Measurements from ENCODE around the gene GYPB. TPM values are rescaled to one million over a fixed set of nuclear protein-coding genes. Genes with fewer than 3 reads are reported as not detected.
A peak's percentile ranks its signal among the peaks of the same experiment; 100 is the strongest.
"Not testable (repeated sequence)": the region's sequence is repeated elsewhere in the genome, so short reads cannot be mapped to it uniquely, and the experiment has no call there.

The GYPB gene
- total RNA-seq (not detected), polyA plus RNA-seq (not detected)

DNA sequence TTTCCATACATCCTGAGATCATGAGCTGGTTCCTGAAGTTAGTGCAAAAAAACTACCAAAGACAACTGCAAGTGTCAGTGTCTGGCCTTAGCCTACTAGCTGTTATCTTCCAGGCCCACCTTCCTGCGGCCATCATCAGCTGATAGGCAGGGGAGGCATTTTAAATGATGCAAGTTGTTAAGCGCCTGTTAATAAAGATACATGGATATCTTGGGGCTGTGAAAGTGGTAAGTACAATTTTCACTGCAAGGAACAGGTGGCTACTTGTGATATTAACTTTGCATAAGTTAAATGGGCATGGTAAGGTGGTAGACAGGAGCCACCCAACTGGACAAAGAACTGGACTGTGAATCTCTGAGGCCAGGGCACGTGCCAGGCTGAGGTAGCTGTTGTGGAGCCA is at the start of gene GYPB:
GYPB (minus strand) TSS at position 104 of the 400 bp plus-strand sequence; CDS start at position 11, 93 bp downstream.
- H3K4me3 ChIP-seq (ENCODE audit: low read depth, low read length); H3K27me3 ChIP-seq (ENCODE audit: control insufficient read depth, insufficient read depth, low read length); H3K9me3 ChIP-seq (ENCODE audit: control insufficient read depth in 2 of 2, low read length in 2 of 2); H3K27ac ChIP-seq (ENCODE audit: insufficient read depth, low read length, poor library complexity, severe bottlenecking); H3K4me1 ChIP-seq (ENCODE audit: control insufficient read depth, insufficient read depth, low read length, poor library complexity, severe bottlenecking); ATAC-seq (ENCODE audit: low read depth in 2 of 2); H3K4me1 Mint-ChIP-seq; H3K27me3 Mint-ChIP-seq; H3K9me3 Mint-ChIP-seq; H3K4me3 Mint-ChIP-seq; H3K36me3 ChIP-seq (ENCODE audit: control insufficient read depth, insufficient read depth, low read length); H3K36me3 Mint-ChIP-seq; DNase-seq: not testable (repeated sequence)
- H3K27ac Mint-ChIP-seq = peak within 1 kb of the TSS in 1 of 3 donors; percentile 13

DNA sequence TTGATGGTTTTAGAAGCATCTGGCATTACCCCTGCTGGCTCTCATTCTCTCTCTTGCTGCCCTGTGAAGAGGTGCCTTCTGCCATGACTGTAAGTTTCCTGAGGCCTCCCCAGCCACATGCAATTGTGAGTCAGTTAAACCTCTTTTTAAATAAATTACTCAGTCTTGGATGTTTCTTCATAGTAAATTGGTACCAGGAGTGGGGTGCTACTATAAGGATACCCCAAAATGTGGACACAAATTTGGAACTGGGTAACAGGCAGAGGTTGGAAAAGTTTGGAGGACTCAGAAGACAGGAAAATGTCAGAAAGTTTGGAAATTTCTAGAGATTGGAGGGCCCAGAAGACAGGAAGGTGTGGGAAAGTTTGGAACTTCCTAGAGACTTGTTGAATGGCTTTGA is 42.4 kb upstream of the GYPB start:
- DNase-seq; H3K4me1 ChIP-seq (ENCODE audit: control insufficient read depth, insufficient read depth, low read length, poor library complexity, severe bottlenecking); H3K27me3 ChIP-seq (ENCODE audit: control insufficient read depth, insufficient read depth, low read length); H3K27ac Mint-ChIP-seq; H3K36me3 Mint-ChIP-seq; H3K4me1 Mint-ChIP-seq; H3K4me3 Mint-ChIP-seq; H3K4me3 ChIP-seq (ENCODE audit: low read depth, low read length); H3K36me3 ChIP-seq (ENCODE audit: control insufficient read depth, insufficient read depth, low read length); H3K27ac ChIP-seq (ENCODE audit: insufficient read depth, low read length, poor library complexity, severe bottlenecking); H3K27me3 Mint-ChIP-seq; H3K9me3 ChIP-seq (ENCODE audit: control insufficient read depth in 2 of 2, low read length in 2 of 2); ATAC-seq (ENCODE audit: low read depth in 2 of 2): not testable (repeated sequence)
- H3K9me3 Mint-ChIP-seq = peaks cover 0 to 16% (median 4%) of the 10 kb centered on the region in 7 donors

DNA sequence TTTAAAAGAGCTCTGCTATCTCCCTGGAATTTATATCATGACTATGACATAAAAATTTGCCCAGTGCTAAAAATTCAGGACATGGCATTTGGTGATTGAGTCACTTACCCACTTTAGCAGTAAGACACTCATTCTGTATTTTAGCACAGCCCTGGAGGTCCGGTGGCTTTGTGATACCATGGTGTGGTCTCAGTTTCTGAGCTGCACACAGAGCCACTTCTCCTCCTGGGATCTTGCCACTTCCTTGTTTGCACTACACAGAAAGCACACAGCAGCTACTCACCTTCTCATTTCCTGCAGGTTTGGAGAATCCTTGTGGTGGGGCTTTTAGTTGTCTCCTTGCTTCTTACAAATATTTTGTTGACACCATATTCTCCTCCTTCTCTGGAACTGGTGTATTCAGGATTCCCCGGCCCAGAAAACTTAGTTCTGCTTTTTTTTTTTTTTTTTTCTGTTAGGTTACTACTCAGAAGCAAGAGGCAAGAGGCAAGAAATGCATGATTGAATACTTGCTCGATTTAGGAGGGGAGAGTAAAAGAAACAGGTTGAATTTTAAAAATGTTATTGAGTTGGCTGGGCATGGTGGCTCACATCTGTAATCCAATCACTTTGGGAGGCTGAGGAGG is 41.2 kb upstream of the GYPB start:
- not testable (repeated sequence) for H3K4me3 ChIP-seq (ENCODE audit: low read depth, low read length); H3K9me3 ChIP-seq (ENCODE audit: control insufficient read depth in 2 of 2, low read length in 2 of 2); H3K27ac Mint-ChIP-seq; H3K4me1 Mint-ChIP-seq; H3K36me3 Mint-ChIP-seq; H3K36me3 ChIP-seq (ENCODE audit: control insufficient read depth, insufficient read depth, low read length); H3K27me3 Mint-ChIP-seq; ATAC-seq (ENCODE audit: low read depth in 2 of 2); H3K27me3 ChIP-seq (ENCODE audit: control insufficient read depth, insufficient read depth, low read length); H3K4me1 ChIP-seq (ENCODE audit: control insufficient read depth, insufficient read depth, low read length, poor library complexity, severe bottlenecking); DNase-seq; H3K27ac ChIP-seq (ENCODE audit: insufficient read depth, low read length, poor library complexity, severe bottlenecking); H3K4me3 Mint-ChIP-seq
- peaks cover 0 to 16% (median 4%) of the 10 kb centered on the region in 7 donors for H3K9me3 Mint-ChIP-seq

DNA sequence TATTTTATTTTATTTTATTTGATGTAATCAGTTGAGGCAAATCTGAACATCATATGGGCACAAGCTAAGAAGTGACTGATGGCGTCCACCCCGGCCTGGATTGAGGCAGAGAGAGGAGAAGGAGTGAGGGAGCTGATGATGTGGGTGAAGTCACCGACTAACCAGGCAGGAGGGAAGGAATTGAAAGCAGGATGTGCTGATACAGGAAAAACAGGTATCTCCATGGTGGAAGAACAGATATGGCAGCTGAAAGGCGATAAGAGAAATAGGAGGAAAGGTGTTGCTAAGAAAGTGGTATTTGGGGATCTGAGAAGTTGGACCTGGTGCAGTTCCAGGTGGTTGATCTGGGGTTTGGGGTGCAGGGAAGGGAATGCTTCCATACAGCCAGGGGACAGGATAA is 37.6 kb upstream of the GYPB start:
- DNase-seq = no peak
- Histone ChIP-seq H3K36me3 (ENCODE audit: control insufficient read depth, insufficient read depth, low read length) (no peaks in the 10 kb centered on the region), H3K4me1 (ENCODE audit: control insufficient read depth, insufficient read depth, low read length, poor library complexity, severe bottlenecking) (no peaks in the 10 kb centered on the region), H3K27me3 (ENCODE audit: control insufficient read depth, insufficient read depth, low read length) (no peaks in the 10 kb centered on the region), H3K4me3 (ENCODE audit: low read depth, low read length) (no peak overlapping the region), H3K27ac (ENCODE audit: insufficient read depth, low read length, poor library complexity, severe bottlenecking) (no peak overlapping the region), H3K9me3 (ENCODE audit: control insufficient read depth in 2 of 2, low read length in 2 of 2) (peaks cover 0 to 9% of the 10 kb centered on the region in 2 experiments)
- no peak for ATAC-seq (ENCODE audit: low read depth in 2 of 2)
- Mint-ChIP-seq H3K27ac (no peak overlapping the region), H3K27me3 (no peaks in the 10 kb centered on the region), H3K4me3 (no peak overlapping the region), H3K4me1 (no peaks in the 10 kb centered on the region), H3K9me3 (peaks cover 0 to 12% (median 3%) of the 10 kb centered on the region in 7 donors), H3K36me3 (peaks cover 4% of the 10 kb centered on the region)

DNA sequence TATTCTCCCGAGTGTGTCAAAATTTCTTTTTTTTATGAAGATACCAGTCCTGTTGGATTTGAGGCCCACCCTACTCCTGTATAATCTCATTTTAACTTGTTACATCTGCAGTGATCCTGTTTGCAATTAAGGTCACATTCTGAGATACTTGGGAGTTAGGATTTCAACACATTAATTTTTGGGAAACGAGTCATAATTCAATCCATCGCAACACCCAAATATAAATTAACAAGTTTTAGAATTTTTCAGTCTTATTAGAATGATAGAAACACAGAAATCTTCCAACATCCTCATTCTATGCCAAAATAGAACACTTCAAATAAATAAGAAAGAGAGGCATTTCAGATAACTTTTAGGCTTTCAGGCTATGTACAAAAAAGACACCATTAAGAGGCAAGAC is 36.2 kb upstream of the GYPB start:
- H3K36me3 Mint-ChIP-seq; DNase-seq; H3K27ac ChIP-seq (ENCODE audit: insufficient read depth, low read length, poor library complexity, severe bottlenecking); H3K4me3 ChIP-seq (ENCODE audit: low read depth, low read length); H3K9me3 Mint-ChIP-seq; H3K27me3 Mint-ChIP-seq; H3K4me3 Mint-ChIP-seq; H3K4me1 ChIP-seq (ENCODE audit: control insufficient read depth, insufficient read depth, low read length, poor library complexity, severe bottlenecking); H3K27ac Mint-ChIP-seq; H3K27me3 ChIP-seq (ENCODE audit: control insufficient read depth, insufficient read depth, low read length); H3K9me3 ChIP-seq (ENCODE audit: control insufficient read depth in 2 of 2, low read length in 2 of 2); ATAC-seq (ENCODE audit: low read depth in 2 of 2); H3K36me3 ChIP-seq (ENCODE audit: control insufficient read depth, insufficient read depth, low read length); H3K4me1 Mint-ChIP-seq: not testable (repeated sequence)

DNA sequence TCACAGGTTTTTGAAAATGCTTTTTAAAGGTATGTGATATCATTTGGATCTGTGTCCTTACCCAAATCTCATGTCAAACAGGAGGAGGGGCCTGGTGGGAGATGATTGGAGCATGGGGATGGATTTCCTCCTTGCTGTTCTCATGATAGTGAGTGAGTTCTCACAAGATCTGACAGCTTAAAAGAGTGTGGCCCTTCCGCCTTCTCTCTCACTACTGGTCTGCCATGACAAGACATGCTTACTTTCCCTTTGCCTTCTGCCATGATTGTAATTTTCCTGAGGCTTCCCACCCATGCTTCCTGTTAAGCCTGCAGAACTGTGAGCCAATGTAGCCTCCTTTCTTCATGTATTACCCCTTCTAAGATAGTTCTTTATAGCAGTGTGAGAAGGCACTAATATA is 32.3 kb upstream of the GYPB start:
- H3K36me3 Mint-ChIP-seq; H3K27ac ChIP-seq (ENCODE audit: insufficient read depth, low read length, poor library complexity, severe bottlenecking); ATAC-seq (ENCODE audit: low read depth in 2 of 2); H3K4me3 ChIP-seq (ENCODE audit: low read depth, low read length); H3K27me3 Mint-ChIP-seq; H3K27me3 ChIP-seq (ENCODE audit: control insufficient read depth, insufficient read depth, low read length); H3K27ac Mint-ChIP-seq; H3K4me1 Mint-ChIP-seq; H3K4me1 ChIP-seq (ENCODE audit: control insufficient read depth, insufficient read depth, low read length, poor library complexity, severe bottlenecking); H3K4me3 Mint-ChIP-seq; H3K9me3 Mint-ChIP-seq; H3K9me3 ChIP-seq (ENCODE audit: control insufficient read depth in 2 of 2, low read length in 2 of 2); H3K36me3 ChIP-seq (ENCODE audit: control insufficient read depth, insufficient read depth, low read length); DNase-seq: not testable (repeated sequence)

DNA sequence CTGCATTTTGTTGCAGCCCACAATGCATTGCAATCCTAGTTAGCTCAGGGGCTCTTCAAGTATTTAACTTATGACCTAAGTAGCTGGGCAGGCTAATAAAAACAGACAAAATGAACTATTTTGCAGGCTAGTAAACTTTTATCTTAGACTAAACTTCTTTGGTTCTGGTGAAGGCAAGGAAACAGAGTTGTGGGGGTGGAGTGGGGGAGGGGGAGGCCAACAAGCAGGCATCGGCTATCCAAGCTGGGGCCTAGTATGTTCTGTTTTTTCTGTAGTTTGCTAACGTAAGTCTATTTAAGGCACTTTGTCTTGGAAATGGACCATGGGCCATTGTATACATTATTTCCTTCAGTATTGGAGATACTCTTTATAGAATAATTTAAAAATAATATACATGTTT is 31.5 kb upstream of the GYPB start:
- not testable (repeated sequence) for H3K36me3 ChIP-seq (ENCODE audit: control insufficient read depth, insufficient read depth, low read length); H3K36me3 Mint-ChIP-seq; H3K9me3 ChIP-seq (ENCODE audit: control insufficient read depth in 2 of 2, low read length in 2 of 2); H3K27ac Mint-ChIP-seq; H3K4me1 Mint-ChIP-seq; H3K4me1 ChIP-seq (ENCODE audit: control insufficient read depth, insufficient read depth, low read length, poor library complexity, severe bottlenecking); H3K4me3 ChIP-seq (ENCODE audit: low read depth, low read length); H3K27me3 Mint-ChIP-seq; H3K4me3 Mint-ChIP-seq; H3K9me3 Mint-ChIP-seq; ATAC-seq (ENCODE audit: low read depth in 2 of 2); H3K27ac ChIP-seq (ENCODE audit: insufficient read depth, low read length, poor library complexity, severe bottlenecking); H3K27me3 ChIP-seq (ENCODE audit: control insufficient read depth, insufficient read depth, low read length); DNase-seq

DNA sequence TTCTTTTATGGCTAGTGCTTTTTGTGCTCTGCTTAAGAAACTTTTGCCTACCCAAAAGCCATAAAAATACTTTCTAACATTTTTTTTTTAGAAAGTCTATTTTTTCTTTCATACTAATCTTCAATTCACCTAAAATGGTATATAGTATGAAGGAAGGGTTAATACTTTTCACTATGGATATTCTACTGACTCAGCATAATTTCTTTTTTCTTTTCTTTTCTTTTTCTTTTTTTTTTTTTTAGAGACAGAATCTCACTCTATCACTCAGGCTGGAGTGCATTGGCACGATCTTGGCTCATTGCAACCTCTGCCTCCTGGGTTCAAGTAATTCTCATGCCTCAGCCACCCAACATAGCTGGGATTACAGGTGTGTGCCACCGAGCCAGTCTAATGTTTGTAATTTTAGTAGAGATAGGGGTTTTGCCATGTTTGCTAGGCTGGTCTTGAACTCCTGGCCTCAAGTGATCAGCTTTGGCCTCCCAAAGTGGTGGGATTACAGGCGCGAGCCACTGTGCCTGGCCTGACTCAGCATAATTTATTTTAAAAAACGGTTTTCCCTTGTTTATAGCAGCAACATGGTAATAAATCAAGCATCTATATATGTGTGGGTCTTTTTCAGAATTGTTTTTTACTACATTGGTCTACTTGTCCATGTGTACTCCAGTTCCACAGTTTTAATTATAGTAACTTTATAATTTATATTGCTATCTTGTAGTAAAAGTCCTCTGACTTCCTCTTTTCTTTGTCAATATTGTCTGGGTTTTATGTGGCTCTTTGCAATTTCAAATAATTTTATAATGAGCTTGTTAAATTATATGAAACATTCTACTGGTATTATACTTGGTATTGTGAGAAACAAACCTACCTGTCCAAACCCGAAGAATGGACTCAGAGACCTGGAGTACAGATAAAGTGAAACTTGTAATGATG is 30.6 kb upstream of the GYPB start:
- not testable (repeated sequence) for H3K27ac ChIP-seq (ENCODE audit: insufficient read depth, low read length, poor library complexity, severe bottlenecking); H3K36me3 Mint-ChIP-seq; H3K4me1 Mint-ChIP-seq; H3K27ac Mint-ChIP-seq; ATAC-seq (ENCODE audit: low read depth in 2 of 2); H3K4me3 ChIP-seq (ENCODE audit: low read depth, low read length); H3K27me3 Mint-ChIP-seq; H3K9me3 Mint-ChIP-seq; H3K9me3 ChIP-seq (ENCODE audit: control insufficient read depth in 2 of 2, low read length in 2 of 2); H3K36me3 ChIP-seq (ENCODE audit: control insufficient read depth, insufficient read depth, low read length); H3K4me1 ChIP-seq (ENCODE audit: control insufficient read depth, insufficient read depth, low read length, poor library complexity, severe bottlenecking); H3K4me3 Mint-ChIP-seq; H3K27me3 ChIP-seq (ENCODE audit: control insufficient read depth, insufficient read depth, low read length); DNase-seq

Data from CD4-positive, CD25-positive, alpha-beta regulatory T cell (primary cell).